NCI-H187 treated with DMSO at 0.1 percent for 48 hours (cell line): ENCODE data around the gene TNNT1.
"Not testable (repeated sequence)": the region's sequence is repeated elsewhere in the genome, so short reads cannot be mapped to it uniquely, and the experiment has no call there.

Experiments
- DNase-seq: peaks from one replicate; lab custom pipeline; 2025; lab: John Stamatoyannopoulos, UW

The TNNT1 gene, protein sequence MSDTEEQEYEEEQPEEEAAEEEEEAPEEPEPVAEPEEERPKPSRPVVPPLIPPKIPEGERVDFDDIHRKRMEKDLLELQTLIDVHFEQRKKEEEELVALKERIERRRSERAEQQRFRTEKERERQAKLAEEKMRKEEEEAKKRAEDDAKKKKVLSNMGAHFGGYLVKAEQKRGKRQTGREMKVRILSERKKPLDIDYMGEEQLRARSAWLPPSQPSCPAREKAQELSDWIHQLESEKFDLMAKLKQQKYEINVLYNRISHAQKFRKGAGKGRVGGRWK

DNA sequence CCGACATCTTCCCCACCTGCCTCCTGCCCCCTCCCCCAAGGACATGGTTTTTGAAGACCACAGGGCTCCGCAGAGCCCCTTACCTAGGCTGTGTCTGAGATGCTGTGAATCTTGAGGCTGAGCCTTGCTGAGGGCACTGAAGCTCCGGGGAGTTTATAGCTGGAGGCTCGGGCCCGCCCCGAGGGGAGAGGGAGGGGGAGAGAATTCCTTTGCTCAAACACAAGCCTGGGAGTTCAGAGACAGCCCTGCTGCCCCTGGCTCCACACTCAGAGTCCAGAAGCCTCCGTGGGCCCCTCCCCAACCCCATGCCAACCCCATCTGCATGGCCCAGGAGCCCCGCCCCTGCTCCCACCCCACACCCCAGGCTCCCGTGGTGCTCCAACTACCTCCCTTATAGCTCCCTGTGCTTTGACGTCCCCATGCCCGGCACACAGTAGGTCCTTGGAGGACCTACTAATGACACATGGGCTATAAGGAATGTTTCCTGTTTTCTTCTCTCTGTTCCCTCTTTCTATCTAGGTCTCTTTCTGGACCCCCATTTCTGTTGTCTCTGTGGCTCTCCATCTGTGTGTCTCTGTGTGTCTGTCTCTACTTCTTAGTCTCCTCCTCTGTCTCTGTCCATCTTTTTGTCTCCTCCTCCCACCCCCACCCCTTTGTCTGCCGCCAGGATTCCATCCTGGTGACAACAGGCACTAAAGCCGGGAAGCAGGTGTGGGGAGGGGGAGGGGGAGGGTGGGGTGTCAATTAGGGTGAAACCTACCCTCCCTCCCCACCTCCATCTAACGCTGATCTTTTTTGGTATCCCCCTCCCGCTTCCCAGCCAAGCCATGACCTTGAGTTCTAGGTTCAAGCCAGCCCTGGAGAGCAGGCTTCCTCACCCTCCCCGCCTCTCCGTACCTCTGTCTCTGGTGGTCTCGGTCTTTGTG, at the start of gene TNNT1:
TSS of gene TNNT1 (minus strand) at position 129 of the 926 bp plus-strand sequence. CDS start 2,049 bp downstream, outside the sequence.
- DNase-seq = no peak

DNA sequence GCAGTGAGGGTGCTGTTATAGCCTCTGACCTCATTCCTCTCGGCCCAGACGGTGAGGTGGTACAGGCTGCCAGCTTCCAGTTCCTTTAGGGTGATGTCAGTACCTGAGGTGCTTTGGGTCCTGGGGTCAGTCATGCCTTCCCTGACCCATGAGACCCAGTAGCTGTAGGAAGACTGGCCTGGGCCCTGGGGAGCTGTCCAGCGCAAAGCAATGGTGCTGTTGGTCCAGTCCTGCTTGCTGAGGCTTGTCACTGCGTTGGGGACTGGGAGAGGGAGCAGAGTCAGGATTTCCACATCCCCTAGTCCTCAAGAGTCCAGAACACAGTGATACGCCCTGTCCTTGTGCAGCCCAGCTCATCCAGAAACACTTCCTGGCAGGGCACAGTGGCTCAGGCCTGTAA, 49.6 kb upstream of the TNNT1 start:
- no peak for DNase-seq

DNA sequence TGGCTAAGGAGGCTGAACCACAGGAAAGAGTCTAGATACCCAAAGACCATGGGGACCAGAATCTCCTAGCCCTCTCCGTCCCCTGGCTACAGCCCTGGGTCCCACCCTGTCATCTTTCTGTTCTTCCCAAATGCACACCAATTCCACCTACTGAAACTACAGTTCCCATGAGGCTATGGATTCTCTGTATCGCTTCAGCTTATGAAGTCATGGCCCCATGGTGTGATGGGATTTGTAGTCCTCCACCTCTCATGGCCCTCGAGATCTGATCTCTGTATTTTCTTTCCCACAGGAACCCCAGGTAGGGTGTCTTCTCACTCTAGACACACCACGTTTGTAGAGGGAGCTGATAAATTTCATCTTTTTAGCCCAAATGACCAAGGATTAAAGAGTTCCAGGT, 48.5 kb upstream of the TNNT1 start:
- DNase-seq = no peak

DNA sequence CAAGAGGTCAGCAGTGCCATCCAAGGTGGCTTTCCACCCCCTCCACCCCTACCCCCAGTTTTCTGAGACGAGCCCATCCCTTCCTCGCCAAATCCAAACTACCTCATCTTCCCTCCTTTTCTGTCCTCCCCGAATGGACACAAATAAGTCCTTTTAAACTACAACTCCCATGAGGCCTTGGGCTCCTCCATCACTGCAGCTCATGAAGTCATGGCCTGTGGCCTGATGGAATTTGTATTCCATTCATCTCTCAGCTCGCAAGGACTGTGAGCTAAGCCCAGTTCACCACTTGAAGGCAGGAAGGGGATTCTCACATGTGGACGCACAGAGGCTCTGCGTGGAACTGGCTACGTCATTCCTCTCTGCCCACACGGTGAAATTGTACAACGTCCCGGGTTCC, 47.8 kb upstream of the TNNT1 start:
- no peak for DNase-seq

DNA sequence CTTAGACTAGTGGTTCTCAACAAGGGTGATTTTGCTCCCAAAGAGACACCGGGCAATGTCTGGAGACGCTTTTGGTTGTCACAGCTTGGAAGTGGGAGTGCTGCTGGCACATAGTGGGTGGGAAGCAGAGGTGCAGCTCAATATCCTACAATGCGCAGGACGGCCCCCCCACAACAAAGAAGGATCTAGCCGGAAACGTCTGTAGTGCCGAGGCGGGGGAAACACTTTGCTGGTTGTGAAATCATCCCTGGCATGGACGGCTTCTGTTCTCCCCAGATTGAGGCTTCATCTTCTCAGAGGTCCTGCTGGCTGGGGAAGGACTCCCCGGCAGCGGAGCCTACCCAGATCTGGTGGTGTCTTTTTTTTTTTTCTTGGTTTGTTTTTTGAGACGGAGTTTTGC, 44.5 kb upstream of the TNNT1 start:
- DNase-seq = no peak

DNA sequence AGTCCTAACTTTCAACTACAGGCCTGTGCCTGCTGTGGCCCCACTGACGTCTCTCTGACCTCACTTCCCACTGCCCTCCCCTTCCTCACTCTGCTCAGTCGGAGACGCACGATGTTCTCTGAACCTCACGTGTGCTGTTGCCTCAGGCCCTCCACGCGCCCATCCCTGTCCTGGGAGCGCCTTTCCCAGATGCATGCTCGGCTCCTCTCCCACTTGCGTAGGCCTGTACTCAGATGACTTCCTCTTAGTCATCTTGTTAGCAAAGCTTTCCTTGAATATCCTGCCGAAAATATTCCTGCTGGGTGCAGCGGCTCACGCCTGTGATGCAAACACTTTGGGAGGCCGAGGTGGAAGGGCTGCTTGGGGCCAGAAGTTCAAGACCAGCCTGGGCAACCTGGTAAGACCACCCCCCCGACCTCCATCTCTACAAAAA, 40.4 kb upstream of the TNNT1 start:
- DNase-seq = no peak

DNA sequence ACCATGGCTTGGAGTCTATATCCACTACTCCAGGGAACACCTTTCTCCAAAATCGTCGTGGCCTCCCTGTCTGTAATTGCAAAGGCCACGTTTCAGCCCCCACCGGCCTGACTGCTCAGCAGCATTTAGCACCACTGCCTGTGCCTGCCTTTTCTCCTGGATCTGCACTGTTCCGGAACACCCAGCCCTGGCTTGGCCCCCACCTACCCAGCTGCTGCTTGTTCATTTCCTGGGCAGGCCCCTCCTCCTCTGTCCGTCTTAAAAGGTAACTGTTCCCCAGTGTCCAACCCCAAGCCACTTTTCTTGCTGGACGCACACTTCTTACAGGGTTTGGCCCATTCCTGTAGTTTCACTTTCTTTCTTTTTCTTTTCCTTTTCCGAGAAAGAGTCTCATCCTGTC, 39.6 kb upstream of the TNNT1 start:
- DNase-seq = no peak

DNA sequence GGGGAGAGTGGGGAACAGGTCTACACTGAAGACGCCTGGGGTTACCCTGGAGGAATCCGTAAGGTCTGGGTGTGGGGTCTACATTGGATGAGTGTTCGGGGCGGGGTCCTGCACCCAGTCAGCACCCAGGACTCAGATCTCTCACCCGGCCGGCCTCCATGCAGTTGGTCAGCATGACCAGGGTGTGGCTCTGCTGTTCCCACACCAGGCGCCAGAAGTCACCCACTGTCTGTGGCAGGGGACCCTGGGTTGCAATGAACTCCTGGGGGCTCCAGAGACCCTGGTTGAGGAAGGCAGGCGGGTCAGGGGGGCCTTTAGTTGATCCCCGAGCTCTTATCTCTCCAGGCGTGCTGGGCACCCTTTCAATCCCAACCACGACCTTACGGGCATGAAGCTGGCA, 37.1 kb upstream of the TNNT1 start:
- DNase-seq = no peak

DNA sequence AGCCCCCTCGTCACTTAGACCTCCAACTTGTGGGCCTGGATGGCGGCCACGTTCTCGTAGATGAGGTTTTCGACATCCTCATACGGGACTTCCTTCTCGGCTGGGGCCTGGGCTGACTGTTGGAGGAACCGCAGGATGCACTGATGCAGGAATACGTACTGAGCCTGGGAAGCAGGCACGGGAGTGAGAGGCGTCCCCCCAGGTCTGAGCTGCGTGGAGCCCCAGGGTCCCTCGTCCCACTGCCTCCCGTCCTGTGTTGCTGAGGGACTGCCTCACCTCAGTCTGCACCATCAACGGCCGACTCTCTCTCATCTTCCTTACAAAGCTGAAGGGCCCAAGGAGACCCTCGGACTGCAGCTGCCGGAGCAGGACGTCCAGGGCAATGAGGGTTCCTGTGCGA, 32.7 kb upstream of the TNNT1 start:
- DNase-seq = no peak

DNA sequence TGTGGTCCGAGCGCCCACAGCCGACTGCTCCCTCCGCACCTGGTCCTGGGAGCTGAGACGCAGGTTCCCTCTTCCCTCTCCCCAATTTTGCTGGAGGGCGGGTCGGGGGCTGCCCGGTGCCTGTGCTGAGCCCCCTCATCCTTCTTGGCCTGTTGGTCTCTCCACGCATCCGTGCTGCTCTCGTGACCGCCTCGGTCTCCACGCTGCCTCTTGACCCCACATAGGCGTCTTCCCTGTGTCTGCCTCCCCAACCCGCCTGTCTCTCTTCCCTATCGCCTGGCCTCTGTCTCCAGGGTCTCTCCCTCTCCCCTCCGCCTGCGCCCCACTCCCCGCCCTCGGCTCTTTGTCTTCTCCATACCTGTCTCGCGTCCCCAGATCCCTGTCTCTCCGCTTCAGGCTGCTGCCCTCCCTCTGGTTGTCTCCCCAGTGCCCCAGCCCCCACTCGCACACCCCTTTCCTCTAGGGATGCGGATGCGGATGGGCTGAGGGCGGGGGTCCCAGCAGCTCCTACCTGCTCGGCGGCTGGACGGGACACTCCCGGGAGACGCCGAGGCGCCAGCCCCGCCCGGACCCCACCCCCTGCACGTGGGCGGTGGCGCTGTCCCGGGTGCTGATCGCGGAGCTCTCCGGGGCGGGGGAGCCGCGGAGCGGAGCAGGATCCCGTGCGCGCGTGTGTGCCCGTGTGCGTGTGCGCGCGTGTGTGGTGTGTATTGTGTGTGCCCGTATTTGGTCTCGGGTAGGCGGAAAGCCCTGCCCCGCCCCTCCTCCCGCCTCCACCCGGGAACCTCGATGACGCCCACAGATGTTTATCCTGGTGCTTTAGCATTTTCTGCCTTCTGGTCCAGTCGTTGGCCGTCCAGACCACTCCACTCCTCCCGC, 30.8 kb upstream of the TNNT1 start, which contains the start of gene SYT5:
TSS of gene SYT5 (minus strand) at position 684 of the 879 bp plus-strand sequence. CDS start 1,248 bp downstream, outside the sequence.
- DNase-seq = no peak

DNA sequence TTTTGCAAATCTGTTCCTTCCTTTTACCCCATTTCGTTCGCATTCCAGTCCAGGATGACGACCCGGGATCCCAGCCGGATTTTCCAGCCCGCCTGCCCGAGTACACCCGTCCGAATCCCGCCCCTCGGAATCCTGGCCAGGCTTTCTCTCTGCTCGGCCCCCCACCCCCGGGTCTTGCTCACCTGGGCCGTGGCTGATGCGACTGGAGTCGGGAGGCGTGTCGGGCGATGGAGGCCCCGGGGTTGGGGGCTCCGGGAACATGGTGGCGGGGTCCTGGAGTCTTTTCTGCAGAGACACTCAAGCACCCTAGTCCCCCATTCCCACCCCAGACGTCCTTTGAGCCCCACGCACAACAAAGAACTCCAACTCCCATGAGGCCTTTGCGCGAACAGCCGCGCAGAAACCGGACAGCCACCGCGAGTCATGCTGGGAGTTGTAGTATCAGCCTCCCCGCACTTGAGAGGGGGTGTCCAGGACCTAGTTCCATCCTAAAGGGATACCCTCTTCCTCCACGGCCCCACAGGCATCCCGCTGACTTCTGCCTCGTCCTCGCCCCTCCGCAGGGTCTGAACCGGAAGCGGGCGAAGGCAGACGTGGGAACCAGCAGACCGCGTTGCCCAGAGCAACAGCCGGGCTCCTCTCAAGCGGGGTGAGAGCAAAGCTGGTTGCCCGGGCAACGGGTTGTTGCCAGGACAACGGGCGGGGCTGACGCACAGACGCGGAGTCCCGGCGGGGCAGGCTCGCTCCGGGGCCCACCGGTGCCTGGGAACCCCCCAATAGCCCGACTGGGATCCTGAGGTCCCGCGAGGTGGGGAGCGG, 30.0 kb upstream of the TNNT1 start:
- peak; percentile 69 for DNase-seq

DNA sequence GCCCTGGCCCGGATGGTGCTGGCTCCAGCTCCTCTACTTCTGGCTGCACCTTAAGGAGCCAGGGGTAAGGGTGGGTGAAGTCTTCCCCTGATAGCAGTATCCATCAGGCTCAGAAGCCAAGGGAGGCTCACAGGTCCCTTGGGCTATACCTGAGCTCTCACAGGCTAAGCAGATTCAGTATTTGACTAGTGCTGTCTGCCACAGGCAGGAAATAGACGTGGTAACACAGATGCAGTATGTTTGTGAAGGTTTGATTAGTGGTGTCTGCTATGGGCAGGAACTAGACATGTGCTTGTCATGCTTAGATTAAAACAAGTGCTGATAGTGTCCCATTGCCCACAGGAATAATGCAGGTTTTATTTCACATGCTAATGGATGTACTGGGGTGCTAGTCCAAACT, 27.1 kb upstream of the TNNT1 start:
- DNase-seq = no peak

DNA sequence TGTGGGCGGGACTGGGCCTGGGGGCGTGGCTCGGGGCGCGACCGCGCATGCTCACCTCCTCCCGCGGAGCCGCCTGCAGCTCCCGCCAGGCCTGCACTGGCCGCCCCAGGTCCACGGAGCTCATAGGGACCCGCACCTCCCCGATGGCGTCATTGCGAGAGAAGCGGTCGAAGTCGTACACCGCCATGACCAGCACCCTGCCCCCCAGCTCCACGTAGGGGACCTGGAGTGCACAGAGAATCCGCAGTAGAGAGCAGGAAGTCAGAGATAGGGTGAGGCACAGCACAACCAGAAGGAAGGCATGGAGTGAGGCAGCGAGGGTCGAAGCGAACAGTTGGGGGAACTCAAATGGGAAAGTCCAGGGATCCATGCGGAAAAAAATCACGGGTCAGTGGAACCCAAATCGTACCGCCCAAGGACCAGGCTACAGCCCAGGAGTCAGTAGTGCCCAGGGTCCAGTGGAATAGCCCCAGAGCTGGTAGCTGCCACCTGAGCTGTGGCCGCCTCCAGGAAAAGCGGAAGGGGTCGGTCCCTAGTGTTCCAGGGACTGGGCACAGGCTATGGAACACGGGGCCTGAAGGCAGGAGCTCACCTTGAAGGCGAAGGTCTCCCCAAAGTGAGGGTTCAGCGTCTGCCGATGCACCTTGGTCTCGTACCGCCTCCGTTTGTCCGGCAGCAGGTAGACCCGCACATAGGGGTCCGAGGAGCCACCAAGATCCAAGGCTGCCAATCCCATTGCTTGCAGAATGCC, 26.3 kb upstream of the TNNT1 start:
- no peak for DNase-seq

DNA sequence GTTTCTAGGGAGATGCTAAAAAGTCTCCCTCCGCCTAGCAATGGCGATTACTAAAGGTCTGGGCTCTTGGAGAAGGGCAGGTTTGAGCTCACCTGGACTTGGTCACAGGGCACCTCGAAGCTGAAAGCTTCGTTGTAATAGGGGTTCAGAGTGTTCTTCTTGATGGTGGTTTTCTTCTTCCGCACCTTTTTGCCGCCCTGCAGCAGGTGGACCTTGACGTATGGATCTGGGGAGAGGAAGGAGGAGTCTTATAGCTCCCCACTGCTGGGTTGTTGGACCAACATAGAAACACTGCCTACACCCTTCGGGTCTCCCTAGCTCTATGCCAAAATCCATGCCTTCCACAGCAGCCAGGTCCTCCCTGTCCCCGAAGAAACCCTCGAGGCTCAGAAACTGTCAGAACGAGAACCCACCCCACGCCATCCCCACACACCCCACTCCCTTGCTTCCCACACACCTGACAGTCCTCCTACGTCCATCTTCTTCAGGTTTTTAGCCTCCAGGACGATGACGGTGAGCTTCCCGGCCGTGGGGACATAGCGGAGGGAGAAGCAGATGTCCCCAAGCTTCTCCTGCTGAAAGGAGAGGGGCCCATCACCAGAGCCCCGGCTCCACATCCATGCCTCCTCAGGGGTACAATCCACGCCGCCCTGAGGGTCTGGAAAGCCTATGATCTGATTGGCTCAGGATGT, 25.6 kb upstream of the TNNT1 start:
- DNase-seq = no peak

DNA sequence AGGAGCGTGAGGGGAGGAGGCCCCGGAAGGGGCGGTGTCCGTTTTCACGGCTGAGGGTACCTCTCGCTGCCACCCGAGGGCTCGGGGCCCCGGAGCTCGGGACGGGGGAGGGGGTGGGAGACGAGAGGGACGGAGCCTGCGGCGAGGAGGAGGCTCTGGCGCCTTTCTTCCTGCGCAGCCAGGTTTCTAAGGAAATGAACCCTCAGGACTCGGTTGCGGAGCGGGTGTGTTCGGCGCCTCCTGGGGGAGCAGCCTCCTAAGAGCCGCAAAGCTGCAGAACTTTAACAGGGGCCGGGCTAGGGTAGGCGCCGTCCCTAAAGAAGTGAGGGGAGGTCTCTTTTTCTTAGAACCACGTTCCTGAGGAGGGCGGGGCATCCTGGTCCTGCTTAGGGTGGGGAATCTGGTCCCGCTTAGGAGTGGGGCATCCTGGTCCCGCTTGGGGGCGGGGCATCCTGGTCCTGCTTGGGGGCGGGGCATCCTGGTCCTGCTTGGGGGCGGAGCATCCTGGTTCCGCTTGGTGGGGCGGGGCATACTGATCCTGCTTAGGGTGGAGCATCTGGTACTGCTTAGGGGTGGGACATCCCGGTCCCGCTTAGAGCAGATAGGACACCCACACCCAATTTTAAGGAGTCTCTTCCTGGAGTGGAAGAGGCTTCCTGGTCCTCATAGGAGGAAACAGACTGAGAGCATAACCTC, 24.9 kb upstream of the TNNT1 start:
- no peak for DNase-seq

DNA sequence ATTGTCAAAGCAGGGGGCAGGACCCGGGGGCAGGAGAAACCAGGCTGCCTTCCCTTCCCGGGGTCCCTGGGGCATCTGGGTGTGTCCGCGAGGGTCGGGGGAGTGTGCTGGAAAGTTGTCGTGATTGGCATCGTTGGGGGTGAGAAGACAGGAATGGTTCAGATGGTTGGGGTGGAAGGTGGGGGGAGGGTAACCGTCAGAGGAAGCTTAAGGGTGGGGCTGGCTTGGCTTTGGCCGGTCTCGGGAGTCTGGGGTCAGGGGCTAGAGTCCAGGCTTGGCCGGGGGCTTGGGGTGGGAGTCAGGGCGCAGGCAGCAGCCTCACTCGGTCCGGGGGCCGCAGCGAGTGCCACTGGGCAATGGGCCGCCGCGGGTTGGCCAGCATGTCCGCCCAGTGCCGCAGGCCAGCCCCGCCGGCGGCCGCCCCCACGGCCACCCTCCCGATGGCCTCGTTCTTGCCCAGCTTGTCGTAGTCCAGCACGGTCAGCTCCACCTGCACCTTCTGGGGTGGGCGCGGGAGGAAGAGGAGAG, 24.2 kb upstream of the TNNT1 start:
- DNase-seq = no peak

DNA sequence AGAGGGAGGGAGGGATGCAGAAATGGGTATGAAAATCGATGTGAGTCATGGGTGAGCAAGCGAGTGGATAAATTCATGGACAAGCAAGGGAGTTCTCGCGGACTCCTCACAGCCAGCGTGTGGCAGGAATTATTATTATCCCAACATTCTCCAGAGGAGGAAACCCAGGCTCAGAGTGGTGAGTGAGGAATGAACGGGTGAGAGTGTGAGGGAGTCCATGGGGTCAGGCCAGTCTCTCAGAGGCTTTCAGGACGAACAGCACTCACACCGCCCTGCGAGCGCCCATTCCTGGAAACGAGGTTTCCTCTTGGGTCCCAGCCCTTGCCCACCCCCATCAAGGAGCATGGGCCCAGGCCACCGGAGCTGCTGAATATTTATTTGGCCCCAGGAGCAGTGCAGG, 23.7 kb upstream of the TNNT1 start:
- no peak for DNase-seq

DNA sequence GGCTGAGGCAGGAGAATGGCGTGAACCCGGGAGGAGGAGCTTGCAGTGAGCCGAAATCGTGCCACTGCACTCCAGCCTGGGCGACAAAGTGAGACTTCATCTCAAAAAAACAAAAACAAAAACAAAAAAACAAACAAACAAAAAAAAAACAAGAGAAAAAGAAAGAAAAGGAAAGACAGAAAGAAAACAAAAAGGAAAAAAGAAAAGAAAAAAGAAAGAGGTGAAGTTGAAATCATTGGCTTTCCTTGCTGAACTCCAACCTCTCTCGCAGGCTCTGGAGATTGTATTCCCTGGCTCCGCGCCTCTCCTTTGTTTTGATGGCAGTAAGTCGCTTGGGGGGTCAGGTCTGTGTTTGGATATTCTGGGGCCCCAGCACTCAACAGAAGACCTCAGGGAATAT, 23.3 kb upstream of the TNNT1 start:
- DNase-seq = not testable (repeated sequence)

DNA sequence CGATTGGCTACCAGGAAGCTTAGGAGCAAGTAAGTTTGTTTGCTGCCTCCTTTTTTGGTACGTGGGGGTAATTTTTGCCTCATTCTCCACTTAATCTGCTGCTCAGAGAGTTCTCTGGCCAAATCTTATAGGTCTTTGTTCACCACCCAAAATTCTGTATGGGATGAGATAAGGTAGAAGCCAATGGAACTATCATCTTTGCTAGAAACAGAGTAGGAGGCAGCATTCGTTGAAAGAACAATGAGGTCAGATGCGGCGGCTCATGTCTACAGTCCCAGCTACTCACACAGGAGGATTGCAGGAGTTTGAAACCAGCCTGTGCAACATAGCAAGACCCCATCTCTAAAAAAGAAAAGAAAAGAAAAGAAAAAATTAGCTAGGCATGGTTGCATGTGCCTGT, 22.4 kb upstream of the TNNT1 start:
- no peak for DNase-seq
